ENCODE results near the gene INHA.
A peak's percentile ranks its signal among the peaks of the same experiment; 100 is the strongest.

INHA gene

GRCh38 chr2:219574484-219575311, 2.6 kb downstream of the INHA start:
- DNase-seq (ENCODE audit: low spot score) = no peak

- DNase-seq (ENCODE audit: low spot score) = no peak
Measured at GRCh38 chr2:219575566-219576504, 3.7 kb downstream of the INHA start.

GRCh38 chr2:219576505-219577388, 4.6 kb downstream of the INHA start:
- no peak for DNase-seq (ENCODE audit: low spot score)

GRCh38 chr2:219578811-219579613, 6.9 kb downstream of the INHA start:
- no peak for DNase-seq (ENCODE audit: low spot score)

GRCh38 chr2:219581346-219581745, 9.2 kb downstream of the INHA start:
- DNase-seq (ENCODE audit: low spot score) = no peak

GRCh38 chr2:219591091-219591490, 19.0 kb downstream of the INHA start:
- no peak for DNase-seq (ENCODE audit: low spot score)

GRCh38 chr2:219592736-219593135, 20.6 kb downstream of the INHA start:
- DNase-seq (ENCODE audit: low spot score) = no peak

- no peak for DNase-seq (ENCODE audit: low spot score)
Measured at GRCh38 chr2:219593154-219593553, 21.0 kb downstream of the INHA start.

- DNase-seq (ENCODE audit: low spot score) = no peak
Measured at GRCh38 chr2:219595256-219595655, 23.1 kb downstream of the INHA start.

- no peak for DNase-seq (ENCODE audit: low spot score)
Measured at GRCh38 chr2:219596954-219597551, 24.9 kb downstream of the INHA start.

- peak; percentile 97 for DNase-seq (ENCODE audit: low spot score)
Measured at GRCh38 chr2:219597552-219598307, 25.6 kb downstream of the INHA start, which contains the start of gene STK11IP. TSS of gene STK11IP (plus strand) at chr2:219597857. CDS start at chr2:219598120, 263 bp downstream.

- DNase-seq (ENCODE audit: low spot score) = no peak
Measured at GRCh38 chr2:219598308-219599078, 26.4 kb downstream of the INHA start.

- DNase-seq (ENCODE audit: low spot score) = no peak
Measured at GRCh38 chr2:219603771-219604170, 31.7 kb downstream of the INHA start.

- no peak for DNase-seq (ENCODE audit: low spot score)
Measured at GRCh38 chr2:219605607-219605954, 33.5 kb downstream of the INHA start.

GRCh38 chr2:219607931-219608330, 35.8 kb downstream of the INHA start:
- no peak for DNase-seq (ENCODE audit: low spot score)

GRCh38 chr2:219608399-219608964, 36.4 kb downstream of the INHA start:
- DNase-seq (ENCODE audit: low spot score) = no peak

- no peak for DNase-seq (ENCODE audit: low spot score)
Measured at GRCh38 chr2:219609149-219609750, 37.1 kb downstream of the INHA start.

- DNase-seq (ENCODE audit: low spot score) = no peak
Measured at GRCh38 chr2:219611306-219611705, 39.2 kb downstream of the INHA start.

Data from left forelimb (tissue), 1 donor.